Neural progenitor cell (in vitro differentiated cells): ENCODE results near the gene FANCD2. TPM values are rescaled to one million over a fixed set of nuclear protein-coding genes. Genes with fewer than 3 reads are reported as not detected.
"Not testable (repeated sequence)": the region's sequence is repeated elsewhere in the genome, so short reads cannot be mapped to it uniquely, and the experiment has no call there.

Experiments used
- DNase-seq: peaks from one replicate; pipeline ENCODE4 v3.0.0-alpha.2; 2016; ENCODE audit warnings: low spot score
- H2AFZ ChIP-seq: fragments of 200-600 bp; sonication (generic); replicated peaks from 2 replicates; pipeline ENCODE4 v1.6.1; 2016; ENCODE audit warnings: antibody characterized with exemption
- H3F3A ChIP-seq: fragments of 200-600 bp; sonication (generic); 2 replicates; pipeline ENCODE4 v1.6.1; 2016; ENCODE audit warnings: antibody characterized with exemption, low read depth
- H3K27ac ChIP-seq: fragments of 200-600 bp; sonication (generic); 2 replicates; pipeline ENCODE4 v1.5.1; 2016; ENCODE audit warnings: mild to moderate bottlenecking
- H3K27me3 ChIP-seq: fragments of 200-600 bp; sonication (generic); 2 replicates; pipeline ENCODE4 v1.6.1; 2016; ENCODE audit warnings: mild to moderate bottlenecking, moderate library complexity
- H3K36me3 ChIP-seq: fragments of 200-600 bp; sonication (generic); 2 replicates; pipeline ENCODE4 v1.5.1; 2016
- H3K4me1 ChIP-seq: fragments of 200-600 bp; sonication (generic); 2 replicates; pipeline ENCODE4 v1.6.1; 2016; ENCODE audit warnings: mixed run types
- H3K4me2 ChIP-seq: fragments of 200-600 bp; sonication (generic); 2 replicates; pipeline ENCODE4 v1.6.1; 2016
- H3K4me3 ChIP-seq: fragments of 200-600 bp; sonication (generic); 2 replicates; pipeline ENCODE4 v1.5.1; 2016
- H3K79me2 ChIP-seq: fragments of 200-600 bp; sonication (generic); 2 replicates; pipeline ENCODE4 v1.6.1; 2016; ENCODE audit warnings: low read depth
- H3K9ac ChIP-seq: fragments of 200-600 bp; sonication (generic); 2 replicates; pipeline ENCODE4 v1.6.1; 2016
- H3K9me3 ChIP-seq: fragments of 200-600 bp; sonication (generic); 2 replicates; pipeline ENCODE4 v1.5.1; 2016; ENCODE audit warnings: low read depth
- H4K20me1 ChIP-seq: fragments of 200-600 bp; sonication (generic); 2 replicates; pipeline ENCODE4 v1.6.1; 2016; ENCODE audit warnings: low read depth
- H3K27ac Mint-ChIP-seq: 3 replicates; pipeline ENCODE4 v1.8.0; 2021; ENCODE audit warnings: mixed read lengths
- H3K27me3 Mint-ChIP-seq: 2 replicates; pipeline ENCODE4 v1.8.0; 2022; ENCODE audit warnings: low read depth, mild to moderate bottlenecking, inconsistent platforms, moderate library complexity, mixed read lengths; ENCODE audit not compliant: insufficient read depth
- H3K36me3 Mint-ChIP-seq: 3 replicates; pipeline ENCODE4 v1.8.0; 2021; ENCODE audit warnings: mixed read lengths
- H3K4me1 Mint-ChIP-seq: 3 replicates; pipeline ENCODE4 v1.8.0; 2021; ENCODE audit warnings: mixed read lengths
- H3K4me3 Mint-ChIP-seq: 3 replicates; pipeline ENCODE4 v1.8.0; 2021; ENCODE audit warnings: mild to moderate bottlenecking, moderate library complexity, mixed read lengths
- H3K9me3 Mint-ChIP-seq: 3 replicates; pipeline ENCODE4 v1.8.0; 2020; ENCODE audit warnings: mixed read lengths
- CTCF ChIP-seq: fragments of 200-600 bp; sonication (generic); IDR thresholded peaks from 2 replicates; pipeline ENCODE4 v1.5.1; 2017; ENCODE audit warnings: antibody characterized with exemption, mild to moderate bottlenecking
- EZH2 ChIP-seq: fragments of 200-600 bp; sonication (generic); IDR thresholded peaks from 2 replicates; pipeline ENCODE4 v1.6.1; 2017; ENCODE audit warnings: antibody characterized with exemption, mild to moderate bottlenecking, moderate library complexity
- EZH2phosphoT487 ChIP-seq: fragments of 200-600 bp; sonication (generic); IDR thresholded peaks from 2 replicates; pipeline ENCODE4 v1.6.1; 2017; ENCODE audit warnings: antibody characterized with exemption
- total RNA-seq: library from RNA; depleted of rRNA; stranded (reverse); fragments of >200 nt; gene quantifications from 2 replicates; pipeline ENCODE4 v1.2.3, GENCODE V29; 2015; ENCODE audit warnings: low replicate concordance

FANCD2 gene
- total RNA-seq, 1 donor from 2014 or later = 117 TPM

GRCh38 chr3:10090179-10090578 lies 63.9 kb downstream of the FANCD2 start:
- Histone ChIP-seq H4K20me1 (no peaks in the 10 kb centered on the region), H3F3A (no peaks in the 10 kb centered on the region), H3K27ac (no peak overlapping the region), H3K79me2 (no peaks in the 10 kb centered on the region), H2AFZ (no peak overlapping the region), H3K4me3 (no peak overlapping the region), H3K27me3 (no peaks in the 10 kb centered on the region), H3K4me1 (no peaks in the 10 kb centered on the region), H3K9me3 (no peaks in the 10 kb centered on the region), H3K36me3 (peaks cover 12% of the 10 kb centered on the region), H3K9ac (no peak overlapping the region), H3K4me2 (no peak overlapping the region)
- Mint-ChIP-seq H3K9me3 (no peaks in the 10 kb centered on the region), H3K36me3 (peaks cover 14% of the 10 kb centered on the region), H3K27me3 (no peaks in the 10 kb centered on the region), H3K27ac (no peak overlapping the region), H3K4me1 (no peaks in the 10 kb centered on the region), H3K4me3 (no peak overlapping the region)
- no peak for DNase-seq
- TF ChIP-seq CTCF (no peak), EZH2phosphoT487 (no peak), EZH2 (no peak)

GRCh38 chr3:10090774-10091173 lies 64.5 kb downstream of the FANCD2 start:
- H3K4me2 ChIP-seq, H3K27me3 ChIP-seq, H3F3A ChIP-seq, H3K4me1 Mint-ChIP-seq, H3K27ac ChIP-seq, H3K9ac ChIP-seq, H3K4me3 ChIP-seq, H3K27me3 Mint-ChIP-seq, H4K20me1 ChIP-seq, H3K9me3 ChIP-seq, H2AFZ ChIP-seq, H3K4me1 ChIP-seq, H3K4me3 Mint-ChIP-seq, H3K9me3 Mint-ChIP-seq, DNase-seq, H3K79me2 ChIP-seq, H3K27ac Mint-ChIP-seq: not testable (repeated sequence)
- peaks cover 14% of the 10 kb centered on the region for H3K36me3 Mint-ChIP-seq
- H3K36me3 ChIP-seq = peaks cover 12% of the 10 kb centered on the region

GRCh38 chr3:10091387-10091786 lies 65.2 kb downstream of the FANCD2 start:
- not testable (repeated sequence) for H3K4me3 Mint-ChIP-seq, H3K27ac ChIP-seq, H3K79me2 ChIP-seq, H3F3A ChIP-seq, H3K36me3 ChIP-seq, H3K27me3 ChIP-seq, H3K27me3 Mint-ChIP-seq, H3K4me1 ChIP-seq, H2AFZ ChIP-seq, H4K20me1 ChIP-seq, H3K9me3 ChIP-seq, H3K9ac ChIP-seq, H3K9me3 Mint-ChIP-seq, H3K27ac Mint-ChIP-seq, DNase-seq, H3K4me3 ChIP-seq, H3K4me1 Mint-ChIP-seq, H3K4me2 ChIP-seq
- H3K36me3 Mint-ChIP-seq = peaks cover 14% of the 10 kb centered on the region

GRCh38 chr3:10093678-10094077 lies 67.4 kb downstream of the FANCD2 start:
- no peak overlapping the region for H3K4me2 ChIP-seq
- TF ChIP-seq CTCF = no peak
- TF ChIP-seq EZH2phosphoT487 = no peak
- TF ChIP-seq EZH2 = no peak
- no peak overlapping the region for H2AFZ ChIP-seq
- no peaks in the 10 kb centered on the region for H3F3A ChIP-seq
- Mint-ChIP-seq H3K36me3 (peaks cover 9% of the 10 kb centered on the region), H3K27me3 (no peaks in the 10 kb centered on the region), H3K4me1 (no peaks in the 10 kb centered on the region), H3K27ac (no peak overlapping the region), H3K9me3 (no peaks in the 10 kb centered on the region), H3K4me3 (no peak overlapping the region)
- DNase-seq = no peak
- H3K9ac ChIP-seq = no peak overlapping the region
- H4K20me1 ChIP-seq = no peaks in the 10 kb centered on the region
- no peaks in the 10 kb centered on the region for H3K9me3 ChIP-seq
- H3K79me2 ChIP-seq = no peaks in the 10 kb centered on the region
- no peaks in the 10 kb centered on the region for H3K36me3 ChIP-seq
- H3K4me1 ChIP-seq = no peaks in the 10 kb centered on the region
- no peaks in the 10 kb centered on the region for H3K27me3 ChIP-seq
- no peak overlapping the region for H3K4me3 ChIP-seq
- no peak overlapping the region for H3K27ac ChIP-seq
